ENCODE results near the gene TMEM168.
"Not testable (repeated sequence)": the region's sequence is repeated elsewhere in the genome, so short reads cannot be mapped to it uniquely, and the experiment has no call there.

TMEM168 gene

DNA sequence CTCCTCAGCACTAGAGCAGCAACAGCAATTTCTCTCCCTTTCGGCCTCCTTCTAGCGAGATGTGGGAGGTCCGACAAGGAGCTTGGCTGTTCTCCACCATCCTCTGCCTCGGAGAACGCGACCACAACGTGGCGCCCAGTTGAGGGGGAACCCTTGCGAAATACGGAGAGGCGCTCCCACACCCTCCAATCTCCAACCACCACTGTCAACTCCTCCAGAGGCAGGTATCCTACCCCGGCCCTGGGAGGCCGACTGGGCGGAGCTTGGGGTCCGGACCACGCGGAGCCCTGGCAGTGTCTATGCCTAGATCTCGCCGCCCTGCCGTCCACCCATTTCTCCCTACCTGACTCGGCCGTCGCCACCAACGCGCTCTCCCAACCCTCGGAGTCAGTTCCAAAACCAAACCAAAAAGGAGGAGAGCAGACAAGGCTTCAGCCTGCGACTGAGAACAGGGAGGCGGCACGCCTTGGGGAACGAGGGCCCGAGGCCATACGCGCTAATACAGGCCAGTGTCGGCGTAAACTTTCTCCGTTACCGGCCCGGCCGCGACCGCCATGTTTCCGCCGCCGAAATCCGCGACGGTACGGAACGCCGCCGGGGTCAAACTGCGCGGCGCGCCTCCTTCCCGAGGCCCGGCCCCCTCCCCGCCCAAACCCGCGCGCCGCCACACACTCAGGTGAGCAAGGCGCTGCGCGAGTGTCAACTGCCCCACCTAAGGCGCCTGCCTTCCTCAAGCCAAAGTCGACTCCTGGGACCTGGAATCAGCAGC is at the start of gene TMEM168:
Gene TMEM168 (minus strand): TSS at position 577 of the 769 bp plus-strand sequence. CDS start 5,568 bp downstream, outside the sequence.
- peak; percentile 64 to 80 for DNase-seq (ENCODE audit: low read depth in 2 of 2)

GRCh38 chr7:112835928-112836327 is 45.7 kb upstream of the TMEM168 start:
- DNase-seq (ENCODE audit: low read depth in 2 of 2): not testable (repeated sequence)

DNA sequence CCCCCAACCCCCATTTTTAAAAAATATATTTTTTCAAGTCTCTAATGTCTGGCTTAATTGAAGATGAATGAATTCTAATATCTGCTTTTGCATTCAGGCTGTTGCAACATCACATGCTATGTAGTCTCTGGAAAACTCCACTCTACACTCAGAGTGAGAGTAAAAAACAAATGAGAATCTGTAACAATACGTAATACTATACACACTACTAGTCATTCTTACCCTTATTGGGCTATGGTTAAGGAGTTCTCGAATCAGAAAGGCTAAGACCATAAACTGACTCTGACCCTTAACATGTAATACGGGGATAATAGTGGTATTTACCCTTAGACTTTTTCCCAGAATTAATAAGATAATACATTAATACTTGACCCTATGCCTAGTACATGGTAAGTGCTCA is 42.9 kb upstream of the TMEM168 start:
- no peak for DNase-seq (ENCODE audit: low read depth in 2 of 2)

DNA sequence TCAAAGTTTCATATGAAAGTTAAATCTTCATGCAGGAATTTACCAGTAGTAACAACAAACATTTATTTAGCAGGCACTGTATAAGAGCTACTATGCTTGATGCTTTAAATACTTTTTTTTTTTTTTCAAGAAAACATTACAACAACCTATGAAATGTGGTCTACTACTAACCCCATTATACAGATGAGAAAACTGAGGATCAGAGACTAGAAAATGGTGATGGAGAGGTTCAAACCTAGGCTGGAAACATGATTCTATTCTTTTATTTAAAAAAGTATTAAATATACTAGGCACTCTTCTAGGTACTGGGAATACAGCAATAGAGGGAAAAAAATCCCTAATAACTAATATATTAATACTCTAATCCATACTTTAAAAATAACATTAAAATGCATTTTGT is 40.6 kb upstream of the TMEM168 start:
- DNase-seq (ENCODE audit: low read depth in 2 of 2): no peak

DNA sequence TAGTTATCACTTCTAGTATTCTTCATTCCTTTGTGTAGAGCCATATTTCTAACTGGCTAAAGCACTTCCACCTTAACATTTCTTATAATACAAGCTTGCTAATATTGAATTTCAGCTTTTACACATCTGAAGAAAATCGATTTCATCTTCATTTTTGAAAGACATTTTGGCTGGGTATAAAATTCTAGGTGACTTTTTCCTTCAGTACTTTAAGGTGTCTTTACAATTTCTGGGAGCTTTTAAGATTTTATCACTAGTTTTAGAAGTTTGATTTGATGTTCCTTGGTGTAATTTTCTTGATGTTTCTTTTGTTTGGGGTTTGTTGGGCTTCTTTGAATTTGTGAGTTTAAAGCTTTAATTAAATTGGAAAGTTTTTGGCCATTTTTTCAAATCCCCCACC is 38.5 kb upstream of the TMEM168 start:
- no peak for DNase-seq (ENCODE audit: low read depth in 2 of 2)

- no peak for DNase-seq (ENCODE audit: low read depth in 2 of 2)
These were observed 31.2 kb upstream of the TMEM168 start for GRCh38 chr7:112821345-112821744.

- no peak for DNase-seq (ENCODE audit: low read depth in 2 of 2)
These were observed 29.3 kb upstream of the TMEM168 start for GRCh38 chr7:112819536-112819935.

GRCh38 chr7:112806156-112806555 is 16.0 kb upstream of the TMEM168 start:
- DNase-seq (ENCODE audit: low read depth in 2 of 2): no peak

- no peak for DNase-seq (ENCODE audit: low read depth in 2 of 2)
These were observed 12.2 kb upstream of the TMEM168 start for GRCh38 chr7:112802406-112802805.

DNA sequence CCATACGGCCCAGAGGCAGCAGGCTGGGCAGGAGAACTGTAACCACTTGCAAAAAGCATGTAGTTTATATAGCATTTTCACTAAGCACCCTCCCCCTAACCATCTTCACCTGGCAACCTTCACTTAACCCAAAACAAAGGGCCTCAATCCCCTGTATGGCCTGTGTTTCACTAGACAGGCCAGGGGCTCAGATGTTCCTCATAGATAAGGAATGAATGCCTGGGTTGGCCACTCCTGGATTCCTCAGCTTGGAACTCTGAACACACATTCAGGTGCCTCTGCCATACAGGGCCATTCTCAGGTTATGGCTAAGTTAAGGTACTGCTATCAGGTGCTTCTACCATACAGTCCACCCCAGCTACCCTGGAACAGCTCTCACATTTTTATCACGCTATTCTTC is 10.3 kb upstream of the TMEM168 start:
- DNase-seq (ENCODE audit: low read depth in 2 of 2): no peak

GRCh38 chr7:112799448-112800120 is 9.4 kb upstream of the TMEM168 start:
- no peak for DNase-seq (ENCODE audit: low read depth in 2 of 2)

GRCh38 chr7:112798274-112799159 is 8.3 kb upstream of the TMEM168 start:
- no peak for DNase-seq (ENCODE audit: low read depth in 2 of 2)

GRCh38 chr7:112796552-112796951 is 6.4 kb upstream of the TMEM168 start:
- DNase-seq (ENCODE audit: low read depth in 2 of 2): not testable (repeated sequence)

DNA sequence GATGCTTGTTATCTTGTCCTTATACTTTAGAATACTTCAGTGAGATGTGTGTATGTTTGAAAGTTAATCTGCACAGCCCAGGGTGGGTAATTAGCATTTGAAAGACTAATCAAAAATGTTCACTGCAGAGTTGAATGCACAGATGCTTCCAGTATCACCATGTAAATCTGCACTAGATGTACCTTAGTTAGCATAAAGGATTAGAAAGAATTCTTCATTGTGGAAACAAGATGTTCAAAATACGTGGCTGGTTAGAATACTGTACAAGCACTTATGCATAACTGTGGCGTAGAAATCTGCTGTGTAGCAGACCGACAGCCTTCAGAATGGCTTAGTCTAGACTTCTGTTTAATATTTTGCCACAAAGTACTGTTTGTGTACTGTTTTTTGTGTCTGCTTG is 2.2 kb upstream of the TMEM168 start:
- no peak for DNase-seq (ENCODE audit: low read depth in 2 of 2)

GRCh38 chr7:112791465-112792168 is 1.4 kb upstream of the TMEM168 start:
- no peak for DNase-seq (ENCODE audit: low read depth in 2 of 2)

- no peak for DNase-seq (ENCODE audit: low read depth in 2 of 2)
These were observed 402 bp upstream of the TMEM168 start for GRCh38 chr7:112790586-112791003.

GRCh38 chr7:112789453-112789816 is 758 bp downstream of the TMEM168 start:
- DNase-seq (ENCODE audit: low read depth in 2 of 2): no peak

- DNase-seq (ENCODE audit: low read depth in 2 of 2): no peak
These were observed 1.3 kb downstream of the TMEM168 start for GRCh38 chr7:112788778-112789343.

- DNase-seq (ENCODE audit: low read depth in 2 of 2): no peak
These were observed 5.6 kb downstream of the TMEM168 start for GRCh38 chr7:112784603-112785002.

DNA sequence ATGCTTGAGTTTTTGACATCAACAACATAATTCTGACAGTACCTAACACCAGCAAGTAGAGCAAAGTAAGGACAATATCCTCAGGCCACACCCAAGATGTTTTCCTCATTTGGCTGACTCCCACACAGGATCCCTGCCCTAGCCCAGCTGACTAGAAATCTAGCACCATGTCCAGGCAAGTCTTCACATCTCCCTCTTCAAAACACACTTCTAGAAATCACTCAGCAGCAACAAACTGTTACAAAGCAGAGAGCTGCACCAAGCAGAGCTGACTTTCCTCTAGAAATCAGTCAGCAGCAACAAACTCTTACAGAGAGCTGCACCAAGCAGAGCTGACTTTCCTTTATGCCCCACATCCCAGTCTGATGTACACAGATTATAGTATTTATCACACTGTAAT is 7.7 kb downstream of the TMEM168 start:
- DNase-seq (ENCODE audit: low read depth in 2 of 2): no peak

DNA sequence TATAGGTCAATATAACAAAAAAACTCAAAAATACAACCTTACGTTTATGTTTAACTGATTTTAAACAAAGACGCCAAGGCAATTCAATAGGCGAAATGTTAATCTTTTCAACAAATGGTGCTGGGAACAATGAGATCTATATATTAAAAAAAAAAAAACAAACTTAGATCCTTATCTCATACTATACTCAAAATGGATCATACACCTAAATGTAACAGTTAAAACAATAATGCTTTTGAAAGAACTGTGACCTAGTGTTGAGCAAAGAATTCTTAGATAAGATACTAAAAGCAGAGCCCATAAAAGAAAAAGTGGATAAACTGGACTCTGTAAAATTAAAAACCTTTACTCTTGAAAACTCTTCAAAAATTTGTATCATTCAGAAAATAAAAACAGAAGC is 8.6 kb downstream of the TMEM168 start:
- DNase-seq (ENCODE audit: low read depth in 2 of 2): no peak

Measured in stimulated activated CD8-positive, alpha-beta memory T cell treated with anti-CD3 and anti-CD28 coated beads, Interleukin-7, amount 100 ng/mL, for 4 hours (primary cell).